ENCODE data around the gene C9orf153.

Gene C9orf153

GRCh38 chr9:86274821-86275643, 15.6 kb upstream of the C9orf153 start:
- H3K36me3 ChIP-seq (ENCODE audit: control insufficient read depth, insufficient read depth, low read length): peaks cover 28% of the 10 kb centered on the region
- no peaks in the 10 kb centered on the region for H3K4me1 ChIP-seq (ENCODE audit: control insufficient read depth, insufficient read depth, low read length, poor library complexity, severe bottlenecking)
- no peak for DNase-seq
- no peaks in the 10 kb centered on the region for H3K9me3 ChIP-seq (ENCODE audit: control insufficient read depth, low read length)
- no peaks in the 10 kb centered on the region for H3K27me3 ChIP-seq (replicated peaks; ENCODE audit: control insufficient read depth, insufficient read depth, low read length, poor library complexity, severe bottlenecking)
- no peak overlapping the region for H3K4me3 ChIP-seq (ENCODE audit: insufficient read depth, low read depth, low read length, poor library complexity, severe bottlenecking)
- no peak overlapping the region for H3K27ac ChIP-seq (ENCODE audit: insufficient read depth, low read length, poor library complexity, severe bottlenecking)

GRCh38 chr9:86272221-86272620, 12.8 kb upstream of the C9orf153 start:
- no peaks in the 10 kb centered on the region for H3K27me3 ChIP-seq (replicated peaks; ENCODE audit: control insufficient read depth, insufficient read depth, low read length, poor library complexity, severe bottlenecking)

GRCh38 chr9:86263876-86264275, 4.4 kb upstream of the C9orf153 start:
- H3K9me3 ChIP-seq (ENCODE audit: control insufficient read depth, low read length): no peaks in the 10 kb centered on the region
- H3K4me3 ChIP-seq (ENCODE audit: insufficient read depth, low read depth, low read length, poor library complexity, severe bottlenecking): no peak overlapping the region
- H3K36me3 ChIP-seq (ENCODE audit: control insufficient read depth, insufficient read depth, low read length): peaks cover 8% of the 10 kb centered on the region
- DNase-seq: no peak
- H3K4me1 ChIP-seq (ENCODE audit: control insufficient read depth, insufficient read depth, low read length, poor library complexity, severe bottlenecking): no peaks in the 10 kb centered on the region
- H3K27me3 ChIP-seq (replicated peaks; ENCODE audit: control insufficient read depth, insufficient read depth, low read length, poor library complexity, severe bottlenecking): no peaks in the 10 kb centered on the region
- no peak overlapping the region for H3K27ac ChIP-seq (ENCODE audit: insufficient read depth, low read length, poor library complexity, severe bottlenecking)

More at GRCh38 chr9:86272221-86272620, 12.8 kb upstream of the C9orf153 start:
- Histone ChIP-seq H3K36me3 (ENCODE audit: control insufficient read depth, insufficient read depth, low read length) (peaks cover 28% of the 10 kb centered on the region), H3K4me3 (ENCODE audit: insufficient read depth, low read depth, low read length, poor library complexity, severe bottlenecking) (no peak overlapping the region), H3K27ac (ENCODE audit: insufficient read depth, low read length, poor library complexity, severe bottlenecking) (no peak overlapping the region), H3K4me1 (ENCODE audit: control insufficient read depth, insufficient read depth, low read length, poor library complexity, severe bottlenecking) (no peaks in the 10 kb centered on the region), H3K9me3 (ENCODE audit: control insufficient read depth, low read length) (no peaks in the 10 kb centered on the region)
- DNase-seq: no peak

- Histone ChIP-seq H3K4me3 (ENCODE audit: insufficient read depth, low read depth, low read length, poor library complexity, severe bottlenecking) (no peak overlapping the region), H3K4me1 (ENCODE audit: control insufficient read depth, insufficient read depth, low read length, poor library complexity, severe bottlenecking) (no peaks in the 10 kb centered on the region), H3K27ac (ENCODE audit: insufficient read depth, low read length, poor library complexity, severe bottlenecking) (no peak overlapping the region), H3K27me3 (replicated peaks; ENCODE audit: control insufficient read depth, insufficient read depth, low read length, poor library complexity, severe bottlenecking) (no peaks in the 10 kb centered on the region), H3K9me3 (ENCODE audit: control insufficient read depth, low read length) (no peaks in the 10 kb centered on the region), H3K36me3 (ENCODE audit: control insufficient read depth, insufficient read depth, low read length) (peaks cover 8% of the 10 kb centered on the region)
- DNase-seq: no peak
These were observed 3.0 kb upstream of the C9orf153 start for GRCh38 chr9:86262492-86262891.

GRCh38 chr9:86257391-86257790, 2.1 kb downstream of the C9orf153 start:
- Histone ChIP-seq H3K27ac (ENCODE audit: insufficient read depth, low read length, poor library complexity, severe bottlenecking) (no peak overlapping the region), H3K27me3 (replicated peaks; ENCODE audit: control insufficient read depth, insufficient read depth, low read length, poor library complexity, severe bottlenecking) (no peaks in the 10 kb centered on the region), H3K36me3 (ENCODE audit: control insufficient read depth, insufficient read depth, low read length) (no peaks in the 10 kb centered on the region), H3K4me1 (ENCODE audit: control insufficient read depth, insufficient read depth, low read length, poor library complexity, severe bottlenecking) (no peaks in the 10 kb centered on the region), H3K4me3 (ENCODE audit: insufficient read depth, low read depth, low read length, poor library complexity, severe bottlenecking) (no peak overlapping the region), H3K9me3 (ENCODE audit: control insufficient read depth, low read length) (no peaks in the 10 kb centered on the region)
- no peak for DNase-seq

- no peak overlapping the region for H3K4me3 ChIP-seq (ENCODE audit: insufficient read depth, low read depth, low read length, poor library complexity, severe bottlenecking)
- H3K36me3 ChIP-seq (ENCODE audit: control insufficient read depth, insufficient read depth, low read length): no peaks in the 10 kb centered on the region
- DNase-seq: no peak
- H3K4me1 ChIP-seq (ENCODE audit: control insufficient read depth, insufficient read depth, low read length, poor library complexity, severe bottlenecking): no peaks in the 10 kb centered on the region
- H3K9me3 ChIP-seq (ENCODE audit: control insufficient read depth, low read length): no peaks in the 10 kb centered on the region
- no peaks in the 10 kb centered on the region for H3K27me3 ChIP-seq (replicated peaks; ENCODE audit: control insufficient read depth, insufficient read depth, low read length, poor library complexity, severe bottlenecking)
- H3K27ac ChIP-seq (ENCODE audit: insufficient read depth, low read length, poor library complexity, severe bottlenecking): no peak overlapping the region
These were observed 2.8 kb downstream of the C9orf153 start for GRCh38 chr9:86256653-86257052.

- no peak for DNase-seq
- Histone ChIP-seq H3K9me3 (ENCODE audit: control insufficient read depth, low read length) (no peaks in the 10 kb centered on the region), H3K4me3 (ENCODE audit: insufficient read depth, low read depth, low read length, poor library complexity, severe bottlenecking) (no peak overlapping the region), H3K27ac (ENCODE audit: insufficient read depth, low read length, poor library complexity, severe bottlenecking) (no peak overlapping the region), H3K4me1 (ENCODE audit: control insufficient read depth, insufficient read depth, low read length, poor library complexity, severe bottlenecking) (no peaks in the 10 kb centered on the region), H3K27me3 (replicated peaks; ENCODE audit: control insufficient read depth, insufficient read depth, low read length, poor library complexity, severe bottlenecking) (no peaks in the 10 kb centered on the region), H3K36me3 (ENCODE audit: control insufficient read depth, insufficient read depth, low read length) (no peaks in the 10 kb centered on the region)
These were observed 5.9 kb downstream of the C9orf153 start for GRCh38 chr9:86253577-86253976.

GRCh38 chr9:86252870-86253269, 6.6 kb downstream of the C9orf153 start:
- Histone ChIP-seq H3K4me3 (ENCODE audit: insufficient read depth, low read depth, low read length, poor library complexity, severe bottlenecking) (no peak overlapping the region), H3K36me3 (ENCODE audit: control insufficient read depth, insufficient read depth, low read length) (no peaks in the 10 kb centered on the region), H3K4me1 (ENCODE audit: control insufficient read depth, insufficient read depth, low read length, poor library complexity, severe bottlenecking) (no peaks in the 10 kb centered on the region), H3K27ac (ENCODE audit: insufficient read depth, low read length, poor library complexity, severe bottlenecking) (no peak overlapping the region), H3K9me3 (ENCODE audit: control insufficient read depth, low read length) (no peaks in the 10 kb centered on the region), H3K27me3 (replicated peaks; ENCODE audit: control insufficient read depth, insufficient read depth, low read length, poor library complexity, severe bottlenecking) (no peaks in the 10 kb centered on the region)
- no peak for DNase-seq

- no peak for DNase-seq
- Histone ChIP-seq H3K4me1 (ENCODE audit: control insufficient read depth, insufficient read depth, low read length, poor library complexity, severe bottlenecking) (no peaks in the 10 kb centered on the region), H3K36me3 (ENCODE audit: control insufficient read depth, insufficient read depth, low read length) (no peaks in the 10 kb centered on the region), H3K9me3 (ENCODE audit: control insufficient read depth, low read length) (no peaks in the 10 kb centered on the region), H3K4me3 (ENCODE audit: insufficient read depth, low read depth, low read length, poor library complexity, severe bottlenecking) (no peak overlapping the region), H3K27me3 (replicated peaks; ENCODE audit: control insufficient read depth, insufficient read depth, low read length, poor library complexity, severe bottlenecking) (no peaks in the 10 kb centered on the region), H3K27ac (ENCODE audit: insufficient read depth, low read length, poor library complexity, severe bottlenecking) (no peak overlapping the region)
These were observed 9.3 kb downstream of the C9orf153 start for GRCh38 chr9:86250123-86250522.

- Histone ChIP-seq H3K36me3 (ENCODE audit: control insufficient read depth, insufficient read depth, low read length) (no peaks in the 10 kb centered on the region), H3K9me3 (ENCODE audit: control insufficient read depth, low read length) (no peaks in the 10 kb centered on the region)
- no peak for DNase-seq
These were observed 10.7 kb downstream of the C9orf153 start for GRCh38 chr9:86248746-86249145.

More at GRCh38 chr9:86248746-86249145, 10.7 kb downstream of the C9orf153 start:
- H3K27ac ChIP-seq (ENCODE audit: insufficient read depth, low read length, poor library complexity, severe bottlenecking): no peak overlapping the region
- no peak overlapping the region for H3K4me3 ChIP-seq (ENCODE audit: insufficient read depth, low read depth, low read length, poor library complexity, severe bottlenecking)
- no peaks in the 10 kb centered on the region for H3K4me1 ChIP-seq (ENCODE audit: control insufficient read depth, insufficient read depth, low read length, poor library complexity, severe bottlenecking)
- H3K27me3 ChIP-seq (replicated peaks; ENCODE audit: control insufficient read depth, insufficient read depth, low read length, poor library complexity, severe bottlenecking): no peaks in the 10 kb centered on the region

All from effector memory CD4-positive, alpha-beta T cell (primary cell).